Caco-2 (cell line): ENCODE results near the gene ATXN7L1. TPM values are rescaled to one million over a fixed set of nuclear protein-coding genes. Genes with fewer than 3 reads are reported as not detected.

Source experiments
- BruUV-seq: library from RNA; stranded (reverse); fragments of 400-500 nt; replicated peaks from 2 replicates; lab custom pipeline; 2021; lab: Mats Ljungman, UMichigan
- CTCF ChIA-PET: fragments of 300-600 bp; sonication (Branson Sonifier 250); formaldehyde crosslinking; loops from one replicate; lab custom pipeline; 2022; ENCODE audit warnings: antibody characterized with exemption; lab: Charles Lee
- POLR2A ChIA-PET: fragments of 300-600 bp; sonication (Branson Sonifier 250); formaldehyde crosslinking; loops from one replicate; lab custom pipeline; 2022; ENCODE audit warnings: antibody characterized with exemption; lab: Charles Lee
- DNase-seq, 2 experiments: peaks; one replicate each; pipeline versions ENCODE4 v3.0.0 to v3.0.0-alpha.2; 2020 to 2022
- H3K27me3 ChIP-seq: replicated peaks from 2 replicates; pipeline ENCODE4 v1.6.0; 2011; ENCODE audit warnings: low read length; ENCODE audit not compliant: control insufficient read depth, insufficient read depth
- H3K36me3 ChIP-seq: 2 replicates; pipeline ENCODE4 v1.5.1; 2011; ENCODE audit warnings: low read length; ENCODE audit not compliant: control insufficient read depth, insufficient read depth
- H3K4me1 ChIP-seq: fragments of 250-450 bp; sonication (Bioruptor Pico); 2 replicates; pipeline ENCODE4 v1.5.1; 2020; ENCODE audit warnings: mild to moderate bottlenecking
- H3K4me3 ChIP-seq: 2 replicates; pipeline ENCODE4 v1.5.1; 2011; ENCODE audit warnings: low read depth, mild to moderate bottlenecking, control low read depth, low read length
- H3K9me3 ChIP-seq: fragments of 250-450 bp; sonication (Bioruptor Pico); 2 replicates; pipeline ENCODE4 v1.5.1; 2020; ENCODE audit warnings: mild to moderate bottlenecking, moderate library complexity
- H3K27ac Mint-ChIP-seq: one replicate; pipeline ENCODE4 v1.8.0; 2022; ENCODE audit warnings: mixed read lengths; ENCODE audit not compliant: unreplicated experiment
- H3K27me3 Mint-ChIP-seq: one replicate; pipeline ENCODE4 v1.8.0; 2022; ENCODE audit warnings: mixed read lengths; ENCODE audit not compliant: insufficient read depth, unreplicated experiment
- H3K36me3 Mint-ChIP-seq: one replicate; pipeline ENCODE4 v1.8.0; 2022; ENCODE audit warnings: mild to moderate bottlenecking, mixed read lengths; ENCODE audit not compliant: insufficient read depth, unreplicated experiment
- H3K4me1 Mint-ChIP-seq: one replicate; pipeline ENCODE4 v1.8.0; 2022; ENCODE audit warnings: low read depth, mixed read lengths; ENCODE audit not compliant: unreplicated experiment
- H3K4me3 Mint-ChIP-seq: one replicate; pipeline ENCODE4 v1.8.0; 2022; ENCODE audit warnings: mild to moderate bottlenecking, moderate library complexity, mixed read lengths; ENCODE audit not compliant: unreplicated experiment
- H3K9me3 Mint-ChIP-seq: one replicate; pipeline ENCODE4 v1.8.0; 2022; ENCODE audit warnings: mixed read lengths; ENCODE audit not compliant: unreplicated experiment
- intact Hi-C: fragments of 100-400 bp; cut with micrococcal nuclease; formaldehyde crosslinking; loops from one replicate; pipeline ENCODE4 v1.10.0; 2022; ENCODE audit not compliant: unreplicated experiment
- total RNA-seq: library from RNA; stranded (reverse); gene quantifications from 2 replicates; pipeline ENCODE4 v1.2.3, GENCODE V29; 2022
- TF ChIP-seq, protein P1 (sequence below), 2 experiments: fragments of 200-600 bp in 1 of 2; IDR thresholded peaks; 1 replicate in 1 of 2; 2 replicates in 1 of 2; pipeline versions ENCODE4 v1.5.1 to v1.8.0; 2011 to 2022; ENCODE audit warnings: antibody characterized with exemption in 1 of 2, control low read depth in 1 of 2, inconsistent platforms in 1 of 2, low read depth in 1 of 2, low read length in 1 of 2, mild to moderate bottlenecking in 1 of 2, moderate library complexity in 1 of 2; ENCODE audit not compliant: insufficient read depth in 1 of 2, severe bottlenecking in 1 of 2, unreplicated experiment in 1 of 2

ATXN7L1 gene
- total RNA-seq, 1 experiment from 2014 or later = 14.1 TPM

DNA sequence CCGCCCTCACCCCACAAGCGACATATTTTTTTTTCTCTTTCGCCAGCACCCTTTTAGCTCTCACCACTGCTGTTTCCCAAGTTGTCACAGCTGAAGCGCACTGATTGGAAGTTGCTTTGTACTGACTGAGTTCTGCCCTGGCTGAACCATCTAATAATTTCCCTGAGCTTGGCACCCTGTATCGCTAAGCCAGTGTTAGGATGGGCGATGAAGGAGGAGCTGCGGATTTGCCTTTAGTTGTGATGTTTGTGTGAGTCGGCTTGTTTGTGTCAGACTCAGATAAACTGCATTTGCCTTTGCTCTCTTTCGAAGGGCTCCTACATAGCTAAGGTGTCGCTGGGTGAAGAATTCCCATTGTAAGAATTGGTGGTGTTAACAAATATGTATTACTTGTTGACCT is 1.3 kb upstream of the ATXN7L1 start:
- TF ChIP-seq, protein P1, sequence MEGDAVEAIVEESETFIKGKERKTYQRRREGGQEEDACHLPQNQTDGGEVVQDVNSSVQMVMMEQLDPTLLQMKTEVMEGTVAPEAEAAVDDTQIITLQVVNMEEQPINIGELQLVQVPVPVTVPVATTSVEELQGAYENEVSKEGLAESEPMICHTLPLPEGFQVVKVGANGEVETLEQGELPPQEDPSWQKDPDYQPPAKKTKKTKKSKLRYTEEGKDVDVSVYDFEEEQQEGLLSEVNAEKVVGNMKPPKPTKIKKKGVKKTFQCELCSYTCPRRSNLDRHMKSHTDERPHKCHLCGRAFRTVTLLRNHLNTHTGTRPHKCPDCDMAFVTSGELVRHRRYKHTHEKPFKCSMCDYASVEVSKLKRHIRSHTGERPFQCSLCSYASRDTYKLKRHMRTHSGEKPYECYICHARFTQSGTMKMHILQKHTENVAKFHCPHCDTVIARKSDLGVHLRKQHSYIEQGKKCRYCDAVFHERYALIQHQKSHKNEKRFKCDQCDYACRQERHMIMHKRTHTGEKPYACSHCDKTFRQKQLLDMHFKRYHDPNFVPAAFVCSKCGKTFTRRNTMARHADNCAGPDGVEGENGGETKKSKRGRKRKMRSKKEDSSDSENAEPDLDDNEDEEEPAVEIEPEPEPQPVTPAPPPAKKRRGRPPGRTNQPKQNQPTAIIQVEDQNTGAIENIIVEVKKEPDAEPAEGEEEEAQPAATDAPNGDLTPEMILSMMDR (IDR thresholded peaks at IDR 0.05; ENCODE audit: insufficient read depth in 1 of 2, low read depth in 1 of 2, low read length in 1 of 2, severe bottlenecking in 1 of 2, unreplicated experiment in 1 of 2) = no peak
- ChIA-PET POLR2A (no interaction called here), CTCF (interaction anchor here (0.7 to 1.5 kb wide), 7 partner anchors 8 to 224 kb away, joined by 3 to 6 read pairs (median 3); no protein-coding TSS in a partner anchor)
- intact Hi-C loops = loop anchor here (1.0 to 5.0 kb wide), 3 partner anchors 110 to 165 kb away; no protein-coding TSS in a partner anchor
- H3K27ac Mint-ChIP-seq = peak overlapping the region; percentile 34
- BruUV-seq = TSS peak; percentile 23
- Histone ChIP-seq H3K36me3 (peaks cover 1% of the 10 kb centered on the region), H3K27me3 (no peaks in the 10 kb centered on the region), H3K4me1 (peaks cover 9% of the 10 kb centered on the region; the same call in 1 of the 2 replicates), H3K9me3 (no peaks in the 10 kb centered on the region), H3K4me3 (peak overlapping the region; percentile 95)
- no peaks in the 10 kb centered on the region for H3K27me3 Mint-ChIP-seq
- DNase-seq = no peak
- peaks cover 15% of the 10 kb centered on the region for H3K4me1 Mint-ChIP-seq
- H3K4me3 Mint-ChIP-seq = peak overlapping the region; percentile 97
- H3K9me3 Mint-ChIP-seq = no peaks in the 10 kb centered on the region
- peaks cover 7% of the 10 kb centered on the region for H3K36me3 Mint-ChIP-seq

DNA sequence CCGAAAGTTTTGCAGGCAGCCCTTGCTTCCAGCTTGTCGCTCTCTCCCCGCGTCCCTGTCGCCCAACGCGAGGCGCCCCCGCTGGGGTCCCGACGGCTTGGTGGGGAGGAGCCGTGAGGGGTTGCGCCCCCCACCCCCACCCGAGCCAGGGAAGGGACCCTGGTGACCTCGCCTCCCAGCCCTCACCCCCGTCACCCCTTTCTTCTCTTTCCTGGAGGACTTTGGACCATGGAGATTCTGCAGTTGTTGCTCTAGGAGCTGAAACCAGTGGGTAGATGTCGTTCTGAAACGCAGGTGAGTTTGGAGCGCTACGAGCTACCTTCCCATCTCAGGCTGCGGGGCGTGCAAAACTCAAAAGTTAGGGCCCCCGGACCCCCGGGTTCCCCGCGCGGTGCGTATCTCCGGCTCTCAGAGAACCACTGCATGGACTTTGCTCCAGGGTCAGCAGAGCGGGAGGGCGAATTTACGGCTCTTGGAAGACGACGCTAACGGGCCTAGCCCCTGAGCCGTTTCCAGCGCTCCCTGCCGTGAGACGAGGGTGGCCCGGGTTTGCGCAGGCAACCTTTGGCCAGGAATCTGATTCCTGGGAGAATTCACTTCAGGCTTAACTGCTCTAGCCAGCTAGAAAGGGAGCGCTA is 684 bp upstream of the ATXN7L1 start:
- BruUV-seq = no TSS peak
- CTCF ChIA-PET = interaction anchor here (0.8 to 1.5 kb wide), 7 partner anchors 9 to 225 kb away, joined by 3 to 6 read pairs (median 3); no protein-coding TSS in a partner anchor

DNA sequence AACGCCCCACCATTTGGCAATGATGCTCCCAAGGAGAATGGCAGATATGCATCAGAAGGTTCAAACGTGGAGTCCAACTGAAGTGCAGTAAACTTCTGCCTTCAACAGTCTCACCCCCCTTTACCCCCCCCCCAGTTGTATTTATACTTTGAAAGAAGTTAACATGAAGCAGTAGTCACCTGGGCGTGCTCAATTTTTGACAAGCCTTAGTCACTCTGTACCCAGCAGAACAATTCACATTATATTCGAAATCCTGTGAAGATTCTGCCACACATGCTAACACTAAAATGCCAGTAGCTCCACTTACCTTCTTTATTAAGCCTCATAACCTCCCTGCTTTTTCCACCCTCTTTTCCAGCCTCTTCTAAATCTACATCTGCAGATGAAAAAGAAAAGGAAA is 894 bp downstream of the ATXN7L1 start:
- intact Hi-C loops = loop anchor here (5.0 kb wide), 1 partner anchor 112 kb away; no protein-coding TSS in a partner anchor
- no peaks in the 10 kb centered on the region for H3K27me3 ChIP-seq
- BruUV-seq = no TSS peak
- H3K4me3 ChIP-seq = peak overlapping the region; percentile 42
- Mint-ChIP-seq H3K27ac (peak overlapping the region; percentile 99), H3K4me3 (peak overlapping the region; percentile 97), H3K27me3 (no peaks in the 10 kb centered on the region), H3K9me3 (no peaks in the 10 kb centered on the region), H3K4me1 (peaks cover 15% of the 10 kb centered on the region), H3K36me3 (peaks cover 7% of the 10 kb centered on the region)
- H3K4me1 ChIP-seq = peaks cover 9% of the 10 kb centered on the region; the same call in 1 of the 2 replicates
- H3K9me3 ChIP-seq = no peaks in the 10 kb centered on the region
- no peak for DNase-seq
- TF ChIP-seq, protein P1 (IDR thresholded peaks at IDR 0.05; ENCODE audit: insufficient read depth in 1 of 2, low read depth in 1 of 2, low read length in 1 of 2, severe bottlenecking in 1 of 2, unreplicated experiment in 1 of 2) = no peak
- H3K36me3 ChIP-seq = peaks cover 1% of the 10 kb centered on the region
- ChIA-PET POLR2A (interaction anchor here (0.7 kb wide), 1 partner anchor 132 kb away, joined by 3 read pairs; no protein-coding TSS in a partner anchor), CTCF (no interaction called here)

More for the DNA sequence above, 684 bp upstream of the ATXN7L1 start:
- H3K36me3 Mint-ChIP-seq = peaks cover 7% of the 10 kb centered on the region
- intact Hi-C loops = loop anchor here (1.0 to 5.0 kb wide), 4 partner anchors 110 to 225 kb away; no protein-coding TSS in a partner anchor
- Histone ChIP-seq H3K4me3 (peak overlapping the region; percentile 95), H3K4me1 (peaks cover 9% of the 10 kb centered on the region; the same call in 1 of the 2 replicates), H3K9me3 (no peaks in the 10 kb centered on the region), H3K27me3 (no peaks in the 10 kb centered on the region), H3K36me3 (peaks cover 1% of the 10 kb centered on the region)
- H3K4me1 Mint-ChIP-seq = peaks cover 15% of the 10 kb centered on the region
- POLR2A ChIA-PET = no interaction called here
- DNase-seq = peak; percentile 81 to 84
- no peaks in the 10 kb centered on the region for H3K27me3 Mint-ChIP-seq
- peak overlapping the region; percentile 34 for H3K27ac Mint-ChIP-seq
- peak overlapping the region; percentile 97 for H3K4me3 Mint-ChIP-seq
- H3K9me3 Mint-ChIP-seq = no peaks in the 10 kb centered on the region
- TF ChIP-seq, protein P1 (IDR thresholded peaks at IDR 0.05; ENCODE audit: insufficient read depth in 1 of 2, low read depth in 1 of 2, low read length in 1 of 2, severe bottlenecking in 1 of 2, unreplicated experiment in 1 of 2) = peak in 1 of 2 experiments; percentile 20
